GM21619 (cell line): ENCODE measurements around the gene FAM47E.

Source experiments
- ATAC-seq: cut with Tn5 transposase; IDR thresholded peaks from one replicate; pipeline ENCODE4 v1.9.1; 2021; ENCODE audit not compliant: unreplicated experiment

The FAM47E gene

GRCh38 chr4:76251441-76252270 lies at the start of gene FAM47E:
Gene FAM47E (plus strand): TSS chr4:76251721. CDS start chr4:76251747, 26 bp downstream.
- ATAC-seq = no peak

DNA sequence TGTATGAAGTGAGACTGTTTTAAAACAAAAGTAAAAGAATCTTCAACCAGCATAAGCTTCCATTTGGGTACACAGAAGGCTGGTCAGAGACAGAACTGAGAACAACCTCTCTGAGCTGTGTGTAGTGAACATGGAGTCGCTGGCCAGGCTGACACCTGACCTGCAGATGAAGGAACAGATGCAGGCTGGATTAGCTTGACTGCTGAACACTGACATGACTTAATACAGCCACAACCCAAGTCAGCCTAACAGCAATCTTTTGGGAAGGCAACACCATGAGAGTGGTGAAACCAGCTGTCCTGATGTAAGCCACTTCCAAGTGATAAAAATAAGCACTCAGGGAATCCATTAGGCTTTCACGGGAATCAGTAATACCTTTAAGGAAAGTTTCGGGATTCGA lies 48.0 kb upstream of the FAM47E start:
- ATAC-seq = no peak

GRCh38 chr4:76204936-76205335 lies 46.6 kb upstream of the FAM47E start:
- no peak for ATAC-seq

DNA sequence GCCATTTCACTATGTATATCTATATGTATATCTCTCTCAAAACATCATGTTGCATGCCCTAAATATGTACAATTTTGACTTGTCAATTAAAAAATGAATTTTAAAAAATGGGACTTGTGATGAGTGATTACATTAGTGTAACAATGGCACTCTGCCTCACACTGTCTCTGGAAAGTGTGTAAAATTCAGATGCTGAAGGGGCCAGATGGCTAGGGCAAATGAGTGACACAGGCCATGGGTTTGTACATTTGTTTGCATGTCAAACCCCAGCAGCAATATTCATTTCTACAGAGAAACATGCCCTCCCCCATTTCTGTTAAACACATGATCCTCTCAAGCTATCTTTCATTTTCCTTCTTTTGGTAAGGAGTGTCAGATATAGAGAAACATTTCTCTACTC lies 46.0 kb upstream of the FAM47E start:
- no peak for ATAC-seq

GRCh38 chr4:76206222-76206942 lies 45.1 kb upstream of the FAM47E start:
- ATAC-seq = no peak

GRCh38 chr4:76207549-76207948 lies 44.0 kb upstream of the FAM47E start:
- no peak for ATAC-seq

- no peak for ATAC-seq
These were observed 43.3 kb upstream of the FAM47E start for GRCh38 chr4:76208005-76208765.

GRCh38 chr4:76209881-76210280 lies 41.6 kb upstream of the FAM47E start:
- no peak for ATAC-seq

DNA sequence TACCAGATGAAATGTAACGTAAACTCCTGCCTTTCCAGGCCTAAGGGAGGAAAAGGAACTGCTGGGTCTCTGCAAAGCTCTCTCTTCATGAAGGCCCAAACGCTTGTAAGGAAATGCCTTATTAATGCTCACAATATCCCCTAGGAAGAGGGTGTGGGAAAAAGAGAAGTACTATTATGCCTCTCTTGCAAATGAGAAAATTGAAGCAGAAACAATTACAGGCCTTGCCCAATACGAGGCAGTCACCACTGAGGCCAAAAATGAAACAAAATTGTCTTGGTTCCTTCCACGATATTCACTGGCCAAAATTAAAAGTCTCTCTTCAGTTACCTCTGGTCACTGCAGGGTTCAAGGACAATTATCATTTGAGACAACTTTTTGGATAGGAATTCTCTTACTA lies 41.1 kb upstream of the FAM47E start:
- ATAC-seq = no peak

- ATAC-seq = no peak
These were observed 39.5 kb upstream of the FAM47E start for GRCh38 chr4:76211769-76212708.

DNA sequence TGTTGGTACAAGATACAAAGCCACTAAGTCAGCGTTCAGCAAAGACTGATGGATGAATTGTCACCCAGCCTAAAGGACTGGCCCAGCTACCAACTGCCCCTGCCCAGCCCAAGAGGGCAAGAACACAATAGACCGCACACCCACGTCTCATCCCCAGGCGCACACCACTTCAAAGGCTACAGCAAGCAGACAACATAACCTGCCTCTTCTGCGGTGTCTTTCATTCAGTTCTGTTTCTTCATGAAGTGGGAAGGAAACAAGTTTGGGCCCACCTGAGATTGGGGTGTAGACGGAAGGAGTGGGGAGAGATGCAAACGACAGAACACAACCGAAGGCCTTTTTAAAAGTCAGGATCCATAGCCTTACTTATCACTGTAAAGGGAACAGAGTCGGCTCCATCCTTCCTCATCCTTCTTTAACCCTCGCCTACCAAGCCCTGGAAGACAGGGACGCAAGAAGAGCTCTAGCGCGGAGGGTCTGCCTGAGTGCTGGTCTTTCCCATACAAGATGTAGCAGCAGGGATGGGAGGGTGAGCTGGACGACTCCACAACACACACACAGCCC lies 38.6 kb upstream of the FAM47E start:
- ATAC-seq = peak; percentile 23

DNA sequence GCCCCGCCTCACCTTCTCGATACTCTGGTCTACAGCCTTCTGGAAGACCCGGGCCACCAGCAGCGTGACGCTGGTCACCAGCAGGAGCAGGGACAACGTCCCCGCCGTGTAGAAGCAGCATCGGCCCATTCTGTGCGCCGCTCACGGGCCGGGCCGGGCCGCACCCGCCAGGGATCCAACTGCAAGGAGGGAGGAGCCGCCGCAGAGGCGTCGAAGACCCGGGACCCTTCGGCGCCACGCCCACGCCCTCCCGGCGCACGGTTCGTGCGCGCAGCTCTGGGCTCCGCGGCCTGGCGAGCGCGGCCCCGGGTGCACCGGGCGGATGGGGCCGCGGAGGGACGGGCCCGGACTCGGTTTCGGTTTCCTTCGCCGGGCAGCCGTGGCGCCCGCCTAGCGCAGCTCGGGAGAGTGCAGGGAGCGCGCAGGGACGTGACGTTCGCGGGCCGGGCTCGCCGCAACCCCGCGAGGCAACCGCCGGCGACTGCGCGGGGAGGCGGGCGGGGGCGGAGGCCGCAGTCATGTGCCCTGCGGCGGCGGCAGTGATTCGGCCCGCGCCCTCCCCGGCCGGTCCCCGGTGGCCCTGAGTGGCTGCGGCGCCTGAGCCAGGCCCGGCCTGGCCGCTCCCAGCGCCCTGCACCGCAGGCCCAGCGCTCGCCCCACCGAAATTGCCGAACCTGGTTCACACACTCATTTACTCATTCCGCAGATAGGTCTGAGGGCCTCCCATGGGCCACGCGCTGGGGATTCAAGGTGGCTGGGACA lies 37.9 kb upstream of the FAM47E start, which contains the start of gene SCARB2:
Gene SCARB2, minus strand, starts transcription at position 410 of the 762 bp plus-strand sequence. Its CDS starts 281 bp downstream, at position 129.
- peak; percentile 67 for ATAC-seq

DNA sequence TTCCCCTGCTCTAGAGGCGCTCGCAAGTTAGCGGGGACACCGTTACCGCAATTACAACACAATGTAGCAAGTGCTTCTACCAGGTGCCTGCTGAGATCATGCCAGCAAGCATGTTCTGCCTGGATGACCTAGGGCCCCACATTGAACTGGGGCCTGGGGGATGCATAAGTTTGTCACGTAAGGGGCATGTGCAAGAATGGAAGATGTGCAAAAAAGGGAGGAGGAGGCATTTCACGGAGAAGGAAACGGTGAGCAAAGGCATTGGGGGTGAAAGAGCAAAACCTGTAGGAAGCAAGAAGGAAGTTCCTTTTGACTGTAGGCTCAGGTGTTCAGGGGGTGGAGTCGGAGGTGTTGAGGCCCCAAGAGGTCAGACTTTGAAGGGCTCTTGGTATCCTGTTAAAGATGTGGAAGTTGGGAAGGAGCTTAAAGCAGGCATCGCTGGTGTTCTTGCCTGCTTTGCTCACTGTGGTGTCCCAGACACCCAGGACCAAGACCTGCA lies 37.3 kb upstream of the FAM47E start:
- peak; percentile 2 for ATAC-seq

DNA sequence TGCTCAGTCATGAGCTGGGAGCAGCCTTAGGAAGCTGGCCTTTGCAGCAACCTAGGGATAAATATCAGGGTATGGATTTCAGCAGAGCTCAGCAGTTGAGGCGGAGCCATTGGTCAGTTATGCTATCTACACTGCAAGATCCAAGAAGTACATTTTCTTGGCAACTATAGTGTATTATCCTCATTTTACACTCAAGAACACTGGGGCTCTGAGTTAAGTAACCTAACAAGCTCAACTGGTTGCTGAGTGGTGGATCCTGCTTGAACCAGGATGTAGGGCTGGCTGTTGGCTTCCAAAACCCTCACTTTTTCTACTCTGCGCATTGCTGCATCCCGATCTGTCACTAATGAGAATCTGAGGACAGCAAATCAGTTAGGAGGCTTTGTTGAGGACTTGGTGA lies 36.4 kb upstream of the FAM47E start:
- ATAC-seq = no peak

- no peak for ATAC-seq
These were observed 35.0 kb upstream of the FAM47E start for GRCh38 chr4:76216524-76216923.

DNA sequence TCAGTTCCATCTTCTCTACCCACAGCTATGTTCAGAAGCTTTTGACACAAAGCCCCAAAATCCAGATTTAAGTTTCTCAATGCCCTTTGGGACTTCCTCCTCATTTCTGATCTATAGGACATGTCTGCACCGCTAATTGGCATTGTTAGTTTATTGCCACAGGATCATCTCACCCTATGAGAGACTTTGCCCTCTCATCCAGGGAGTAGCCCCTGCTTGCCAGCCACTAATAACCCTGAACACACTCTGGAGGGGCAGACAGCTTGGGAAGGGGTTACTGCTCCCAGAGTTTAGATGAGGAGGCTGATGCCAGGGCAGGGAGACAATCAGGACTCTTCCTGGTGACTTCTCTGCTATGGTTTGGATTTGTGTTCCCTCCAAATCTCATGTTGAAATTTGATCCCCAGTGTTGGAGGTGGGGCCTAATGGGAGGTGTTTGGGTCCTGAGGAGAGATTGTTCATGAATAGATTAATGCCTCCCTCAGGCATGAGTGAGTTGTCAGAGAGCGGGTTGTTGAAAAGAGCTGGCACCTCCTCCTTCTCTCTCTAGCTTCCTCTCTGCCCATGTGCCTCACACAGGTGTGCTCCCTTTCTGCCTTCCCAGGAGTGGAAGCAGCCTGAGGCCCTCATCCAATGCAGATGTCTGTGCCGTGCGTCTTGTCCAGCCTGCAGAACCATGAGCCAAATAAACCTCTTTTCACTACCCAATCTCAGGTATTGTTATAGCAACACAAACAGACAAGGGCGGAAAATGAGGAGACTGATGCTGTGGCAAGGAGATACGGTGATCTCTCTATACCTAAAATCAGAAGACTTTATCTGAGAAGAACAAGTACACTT lies 34.3 kb upstream of the FAM47E start:
- no peak for ATAC-seq

GRCh38 chr4:76219299-76220055 lies 32.0 kb upstream of the FAM47E start:
- ATAC-seq = no peak
